HCT116 (cell line): ENCODE data around the gene RALB. TPM values are rescaled to one million over a fixed set of nuclear protein-coding genes. Genes with fewer than 3 reads are reported as not detected.

ENCODE experiments used
- ATAC-seq: fragments of 200-7000 bp; cut with Tn5 transposase; 2 replicates; pipeline ENCODE4 v1.9.1; 2020; ENCODE audit warnings: mild to moderate bottlenecking, moderate library complexity
- BruUV-seq: library from RNA; stranded (reverse); fragments of 400-500 nt; replicated peaks from 2 replicates; lab custom pipeline; 2021; lab: Mats Ljungman, UMichigan
- CTCF ChIA-PET: fragments of 300-600 bp; sonication (Branson Sonifier 250); formaldehyde crosslinking; loops from one replicate; lab custom pipeline; 2021; ENCODE audit warnings: antibody characterized with exemption; lab: Charles Lee
- POLR2A ChIA-PET: fragments of 300-600, 350-600 bp; sonication (Branson Sonifier 250); formaldehyde crosslinking; loops from one replicate; lab custom pipeline; 2021; ENCODE audit warnings: antibody characterized with exemption; lab: Charles Lee
- RAD21 ChIA-PET, 2 experiments: fragments of 300-600 bp; sonication (Branson Sonifier 250); formaldehyde crosslinking; loops; one replicate each; lab custom pipeline; 2023; ENCODE audit warnings: low total read pairs in 2 of 2; ENCODE audit not compliant: uncharacterized antibody in 2 of 2, unreplicated experiment in 2 of 2, low non-redundant PET in 1 of 2; lab: Charles Lee
- DNase-seq: peaks from one replicate; pipeline ENCODE4 v3.0.0-alpha.2; 2010; ENCODE audit warnings: low read depth, low spot score
- H2AFZ ChIP-seq: fragments of 200-600 bp; shearing (Covaris generic), sonication (generic); 2 replicates; pipeline ENCODE4 v1.6.1; 2017; ENCODE audit warnings: low read depth, mixed run types, mixed read lengths, antibody characterized with exemption, low read length; ENCODE audit not compliant: poor library complexity, severe bottlenecking
- H3K27ac ChIP-seq: 2 replicates; pipeline ENCODE4 v1.5.1; 2012; ENCODE audit warnings: low read depth, low read length
- H3K27me3 ChIP-seq: fragments of 200-600 bp; sonication (generic); 2 replicates; pipeline ENCODE4 v1.6.1; 2016; ENCODE audit warnings: mixed run types, low read length, mixed read lengths; ENCODE audit not compliant: insufficient read depth
- H3K36me3 ChIP-seq, 2 experiments: fragments of 200-500 bp in 1 of 2; fragments of 200-600 bp in 1 of 2; sonication (Bioruptor generic) in 1 of 2; sonication (generic) in 1 of 2; 2 replicates each; pipeline versions ENCODE4 v1.5.1 to v1.6.1; 2014 to 2016; ENCODE audit warnings: low read length in 2 of 2, inconsistent platforms in 1 of 2, mixed read lengths in 1 of 2, mixed run types in 1 of 2; ENCODE audit not compliant: insufficient read depth in 2 of 2, control insufficient read depth in 1 of 2
- H3K4me1 ChIP-seq, 2 experiments: fragments of 200-600 bp in 1 of 2; sonication (generic) in 1 of 2; 2 replicates each; pipeline versions ENCODE4 v1.5.1 to v1.6.1; 2012 to 2017; ENCODE audit warnings: low read length in 2 of 2, inconsistent platforms in 1 of 2, mild to moderate bottlenecking in 1 of 2, mixed read lengths in 1 of 2, mixed run types in 1 of 2, moderate library complexity in 1 of 2; ENCODE audit not compliant: insufficient read depth in 2 of 2, control insufficient read depth in 1 of 2
- H3K4me2 ChIP-seq: fragments of 200-600 bp; sonication (generic); 2 replicates; pipeline ENCODE4 v1.6.1; 2017; ENCODE audit warnings: mixed run types, low read length, mixed read lengths
- H3K4me3 ChIP-seq, 2 experiments: fragments of 200-600 bp in 1 of 2; sonication (generic) in 1 of 2; replicated peaks in 1 of 2; 2 replicates each; pipeline ENCODE4 v1.5.1; 2011 to 2016; ENCODE audit warnings: low read length in 2 of 2, control low read depth in 1 of 2, low read depth in 1 of 2, mild to moderate bottlenecking in 1 of 2, mixed read lengths in 1 of 2, mixed run types in 1 of 2
- H3K79me2 ChIP-seq: fragments of 200-600 bp; sonication (generic); 2 replicates; pipeline ENCODE4 v1.6.1; 2017; ENCODE audit warnings: mild to moderate bottlenecking, mixed run types, low read length, moderate library complexity, mixed read lengths; ENCODE audit not compliant: insufficient read depth
- H3K9ac ChIP-seq: fragments of 200-600 bp; sonication (generic); 2 replicates; pipeline ENCODE4 v1.6.1; 2016; ENCODE audit warnings: low read length, mixed read lengths
- H3K9me2 ChIP-seq: fragments of 200-600 bp; sonication (generic), shearing (Covaris generic); 2 replicates; pipeline ENCODE4 v1.6.1; 2017; ENCODE audit warnings: mixed run types, mild to moderate bottlenecking, moderate library complexity; ENCODE audit not compliant: insufficient read depth
- H3K9me3 ChIP-seq, 2 experiments: fragments of 200-500 bp in 1 of 2; fragments of 200-600 bp in 1 of 2; sonication (Bioruptor generic) in 1 of 2; sonication (generic) in 1 of 2; 2 replicates each; pipeline ENCODE4 v1.6.1; 2014 to 2017; ENCODE audit warnings: low read length in 2 of 2, mixed read lengths in 2 of 2, inconsistent platforms in 1 of 2, low read depth in 1 of 2, mild to moderate bottlenecking in 1 of 2, mixed run types in 1 of 2, moderate library complexity in 1 of 2; ENCODE audit not compliant: control insufficient read depth in 1 of 2, insufficient read depth in 1 of 2
- H4K20me1 ChIP-seq: fragments of 200-600 bp; sonication (generic), shearing (Covaris generic); 2 replicates; pipeline ENCODE4 v1.6.1; 2017; ENCODE audit warnings: mixed run types, mild to moderate bottlenecking, moderate library complexity; ENCODE audit not compliant: insufficient read depth
- ATF3 ChIP-seq: IDR thresholded peaks from 2 replicates; pipeline ENCODE4 v1.6.1; 2012
- CBX3 ChIP-seq: IDR thresholded peaks from 2 replicates; pipeline ENCODE4 v1.6.1; 2012; ENCODE audit warnings: low read depth
- ELF1 ChIP-seq: IDR thresholded peaks from 2 replicates; pipeline ENCODE4 v1.6.1; 2012; ENCODE audit warnings: low read depth, borderline replicate concordance
- EZH2phosphoT487 ChIP-seq: fragments of 200-600 bp; IDR thresholded peaks from 2 replicates; pipeline ENCODE4 v1.6.1; 2018; ENCODE audit warnings: antibody characterized with exemption, borderline replicate concordance
- FOSL1 ChIP-seq: IDR thresholded peaks from 2 replicates; pipeline ENCODE4 v1.6.1; 2012; ENCODE audit warnings: low read depth
- JUND ChIP-seq: IDR thresholded peaks from 2 replicates; pipeline ENCODE4 v1.6.1; 2012
- MAX ChIP-seq: IDR thresholded peaks from 2 replicates; pipeline ENCODE4 v1.6.1; 2012
- POLR2A ChIP-seq: IDR thresholded peaks from 2 replicates; pipeline ENCODE4 v1.7.0; 2011; ENCODE audit warnings: borderline replicate concordance; ENCODE audit not compliant: insufficient read depth, insufficient read length; ENCODE audit errors: extremely low read depth
- RAD21 ChIP-seq: IDR thresholded peaks from 2 replicates; pipeline ENCODE4 v1.6.1; 2012; ENCODE audit warnings: low read depth, mild to moderate bottlenecking
- REST ChIP-seq: IDR thresholded peaks from 2 replicates; pipeline ENCODE4 v1.6.1; 2012; ENCODE audit warnings: low read depth
- SIN3A ChIP-seq: IDR thresholded peaks from 2 replicates; pipeline ENCODE4 v1.6.1; 2012; ENCODE audit warnings: low read depth
- TCF7L2 ChIP-seq: IDR thresholded peaks from 2 replicates; pipeline ENCODE4 v1.7.0; 2011; ENCODE audit warnings: borderline replicate concordance, inconsistent platforms; ENCODE audit not compliant: insufficient read depth, insufficient read length; ENCODE audit errors: extremely low read depth
- ZBTB33 ChIP-seq: IDR thresholded peaks from 2 replicates; pipeline ENCODE4 v1.6.1; 2011; ENCODE audit warnings: mild to moderate bottlenecking, low read length, moderate library complexity; ENCODE audit not compliant: insufficient replicate concordance; ENCODE audit errors: extremely low read depth
- ZFX ChIP-seq: fragments of 450-650 bp; IDR thresholded peaks from 2 replicates; pipeline ENCODE4 v1.6.1; 2017
- ZNF274 ChIP-seq: fragments of 200-500 bp; sonication (Bioruptor generic); IDR thresholded peaks from 2 replicates; pipeline ENCODE4 v1.6.1; 2014; ENCODE audit warnings: mild to moderate bottlenecking, low read depth, low read length, inconsistent platforms
- intact Hi-C: fragments of 100-400 bp; cut with micrococcal nuclease; formaldehyde crosslinking; loops from 2 replicates; pipeline ENCODE4 v1.10.0; 2022
- total RNA-seq: library from RNA; stranded (reverse); gene quantifications from one replicate; pipeline ENCODE4 v1.2.1, GENCODE V29; 2021; ENCODE audit not compliant: unreplicated experiment

The RALB gene
- total RNA-seq, 1 experiment from 2014 or later = 42.8 TPM

- no peaks in the 10 kb centered on the region for H3K36me3 ChIP-seq
- no peaks in the 10 kb centered on the region for H3K9me2 ChIP-seq
- H3K9ac ChIP-seq = no peak overlapping the region
- BruUV-seq = no TSS peak
- ChIA-PET POLR2A (no interaction called here), RAD21 (no interaction called here), CTCF (no interaction called here)
- no peak for TF ChIP-seq ATF3
- TF ChIP-seq TCF7L2 = no peak
- TF ChIP-seq REST = no peak
- no peak for TF ChIP-seq ZFX
- TF ChIP-seq ZNF274 = no peak
- no peak for TF ChIP-seq ELF1
- no peak for TF ChIP-seq CBX3
- TF ChIP-seq FOSL1 = no peak
- no peak for TF ChIP-seq MAX
- TF ChIP-seq POLR2A = no peak
- no peak for TF ChIP-seq EZH2phosphoT487
- TF ChIP-seq RAD21 = no peak
- no peak for TF ChIP-seq ZBTB33
- no peak for TF ChIP-seq JUND
- no peak for TF ChIP-seq SIN3A
- H3K4me2 ChIP-seq = no peak overlapping the region
- no peaks in the 10 kb centered on the region for H3K27me3 ChIP-seq
- no peak overlapping the region for H3K4me3 ChIP-seq
- no peak for ATAC-seq
- H3K79me2 ChIP-seq = peaks cover 61% of the 10 kb centered on the region
- intact Hi-C loops = no loop called here
- DNase-seq = no peak
- H2AFZ ChIP-seq = no peak overlapping the region
- no peak overlapping the region for H3K27ac ChIP-seq
- H3K4me1 ChIP-seq = peaks cover 7 to 18% of the 10 kb centered on the region in 2 experiments; a peak in 3 of 4 replicates
- no peaks in the 10 kb centered on the region for H4K20me1 ChIP-seq
- H3K9me3 ChIP-seq = no peaks in the 10 kb centered on the region
These were observed 3.5 kb downstream of the RALB start for GRCh38 chr2:120255986-120256650.
